H9 (cell line): ENCODE data around the gene HCN4. TPM values are rescaled to one million over a fixed set of nuclear protein-coding genes. Genes with fewer than 3 reads are reported as not detected.

Experiments used
- DNase-seq: peaks from one replicate; pipeline ENCODE4 v3.0.0-alpha.2; 2017
- H2AFZ ChIP-seq: one replicate; pipeline ENCODE4 v1.6.1; 2013; ENCODE audit warnings: mild to moderate bottlenecking, low read length, control low read depth, moderate library complexity
- H2AK5ac ChIP-seq: 2 replicates; pipeline ENCODE4 v1.6.1; 2013; ENCODE audit warnings: low read length, control low read depth, mixed read lengths; ENCODE audit not compliant: insufficient read length
- H2BK120ac ChIP-seq: one replicate; pipeline ENCODE4 v1.6.1; 2013; ENCODE audit warnings: low read depth, mild to moderate bottlenecking, low read length, control low read depth, inconsistent platforms; ENCODE audit not compliant: poor library complexity, severe bottlenecking
- H2BK12ac ChIP-seq: 2 replicates; pipeline ENCODE4 v1.6.1; 2013; ENCODE audit warnings: low read length, control low read depth, mixed read lengths, low read depth; ENCODE audit not compliant: insufficient read length
- H2BK15ac ChIP-seq: 2 replicates; pipeline ENCODE4 v1.6.1; 2013; ENCODE audit warnings: low read depth, low read length, control low read depth
- H2BK20ac ChIP-seq: one replicate; pipeline ENCODE4 v1.6.1; 2013; ENCODE audit warnings: low read depth, mild to moderate bottlenecking, low read length, control low read depth, inconsistent platforms; ENCODE audit not compliant: poor library complexity, severe bottlenecking
- H2BK5ac ChIP-seq: 2 replicates; pipeline ENCODE4 v1.6.1; 2013; ENCODE audit warnings: low read length, control low read depth, mixed read lengths; ENCODE audit not compliant: insufficient read length
- H3K14ac ChIP-seq: 2 replicates; pipeline ENCODE4 v1.6.1; 2013; ENCODE audit warnings: low read length, control low read depth; ENCODE audit not compliant: insufficient read depth
- H3K18ac ChIP-seq: 2 replicates; pipeline ENCODE4 v1.6.1; 2013; ENCODE audit warnings: low read depth, mild to moderate bottlenecking, mixed read lengths, low read length, control low read depth; ENCODE audit not compliant: insufficient read length
- H3K23ac ChIP-seq: 2 replicates; pipeline ENCODE4 v1.6.1; 2013; ENCODE audit warnings: low read length, control low read depth, mixed read lengths, low read depth; ENCODE audit not compliant: insufficient read length
- H3K23me2 ChIP-seq: 2 replicates; pipeline ENCODE4 v1.6.1; 2013; ENCODE audit warnings: low read depth, mild to moderate bottlenecking, mixed read lengths, low read length, control low read depth; ENCODE audit not compliant: insufficient read length, poor library complexity, severe bottlenecking
- H3K27ac ChIP-seq: 2 replicates; pipeline ENCODE4 v1.5.1; 2013; ENCODE audit warnings: low read length, control low read depth, mixed read lengths, low read depth; ENCODE audit not compliant: insufficient read length
- H3K27me3 ChIP-seq: 2 replicates; pipeline ENCODE4 v1.6.1; 2013; ENCODE audit warnings: low read length, control low read depth, inconsistent platforms; ENCODE audit not compliant: insufficient read depth
- H3K4ac ChIP-seq: 2 replicates; pipeline ENCODE4 v1.6.1; 2013; ENCODE audit warnings: low read depth, mild to moderate bottlenecking, control low read depth, inconsistent platforms, low read length, moderate library complexity
- H3K4me1 ChIP-seq: 2 replicates; pipeline ENCODE4 v1.6.1; 2013; ENCODE audit warnings: low read length, control low read depth, inconsistent platforms; ENCODE audit not compliant: insufficient read depth
- H3K4me2 ChIP-seq: 2 replicates; pipeline ENCODE4 v1.6.1; 2013; ENCODE audit warnings: low read length, control low read depth, mixed read lengths; ENCODE audit not compliant: insufficient read length, insufficient read depth
- H3K56ac ChIP-seq: 2 replicates; pipeline ENCODE4 v1.6.1; 2013; ENCODE audit warnings: low read depth, mild to moderate bottlenecking, mixed read lengths, low read length, control low read depth; ENCODE audit not compliant: insufficient read length
- H3K79me1 ChIP-seq: 2 replicates; pipeline ENCODE4 v1.6.1; 2013; ENCODE audit warnings: low read depth, mild to moderate bottlenecking, moderate library complexity, low read length, control low read depth, inconsistent platforms; ENCODE audit not compliant: insufficient read depth, poor library complexity, severe bottlenecking
- H3K79me2 ChIP-seq: 2 replicates; pipeline ENCODE4 v1.6.1; 2013; ENCODE audit warnings: low read length, control low read depth, inconsistent platforms; ENCODE audit not compliant: insufficient read depth
- H3K9ac ChIP-seq: 2 replicates; pipeline ENCODE4 v1.6.1; 2013; ENCODE audit warnings: low read length, control low read depth, mixed read lengths; ENCODE audit not compliant: insufficient read length; ENCODE audit errors: extremely low read depth
- H3K9me3 ChIP-seq: one replicate; pipeline ENCODE4 v1.6.1; 2013; ENCODE audit warnings: low read depth, low read length, inconsistent platforms; ENCODE audit not compliant: control insufficient read depth
- H3T11ph ChIP-seq: one replicate; pipeline ENCODE4 v1.6.1; 2013; ENCODE audit warnings: mild to moderate bottlenecking, low read length, control low read depth, inconsistent platforms
- H4K20me1 ChIP-seq: one replicate; pipeline ENCODE4 v1.6.1; 2013; ENCODE audit not compliant: control insufficient read depth, insufficient read length, insufficient read depth
- H4K5ac ChIP-seq: 2 replicates; pipeline ENCODE4 v1.6.1; 2013; ENCODE audit warnings: low read depth, mild to moderate bottlenecking, mixed read lengths, low read length, control low read depth; ENCODE audit not compliant: insufficient read length
- H4K8ac ChIP-seq: replicated peaks from 2 replicates; pipeline ENCODE4 v1.6.1; 2013; ENCODE audit warnings: low read length, control low read depth, mixed read lengths, low read depth; ENCODE audit not compliant: insufficient read length
- H4K91ac ChIP-seq: 2 replicates; pipeline ENCODE4 v1.6.1; 2013; ENCODE audit warnings: low read depth, mild to moderate bottlenecking, moderate library complexity, mixed read lengths, low read length, control low read depth; ENCODE audit not compliant: insufficient read length
- H3K27ac Mint-ChIP-seq, 3 experiments: 2 replicates in 2 of 3; 3 replicates in 1 of 3; pipeline ENCODE4 v1.8.0; 2020 to 2021; ENCODE audit warnings: mixed read lengths in 3 of 3, mild to moderate bottlenecking in 1 of 3, moderate library complexity in 1 of 3
- H3K27me3 Mint-ChIP-seq: 2 replicates; pipeline ENCODE4 v1.8.0; 2021; ENCODE audit warnings: low read depth, mild to moderate bottlenecking, moderate library complexity, mixed read lengths
- H3K36me3 Mint-ChIP-seq, 3 experiments: 2 replicates in 2 of 3; 3 replicates in 1 of 3; pipeline ENCODE4 v1.8.0; 2020 to 2021; ENCODE audit warnings: low read depth in 3 of 3, mixed read lengths in 3 of 3; ENCODE audit not compliant: insufficient read depth in 1 of 3
- H3K4me1 Mint-ChIP-seq, 2 experiments: 2 replicates each; pipeline ENCODE4 v1.8.0; 2020; ENCODE audit warnings: mixed read lengths in 2 of 2
- H3K4me3 Mint-ChIP-seq, 2 experiments: 2 replicates in 1 of 2; 3 replicates in 1 of 2; pipeline ENCODE4 v1.8.0; 2020 to 2021; ENCODE audit warnings: mild to moderate bottlenecking in 2 of 2, mixed read lengths in 2 of 2, moderate library complexity in 1 of 2
- H3K9me3 Mint-ChIP-seq, 2 experiments: 2 replicates in 1 of 2; 3 replicates in 1 of 2; pipeline ENCODE4 v1.8.0; 2020; ENCODE audit warnings: mild to moderate bottlenecking in 2 of 2, mixed read lengths in 2 of 2, moderate library complexity in 1 of 2
- CTCF ChIP-seq: fragments of 200-600 bp; sonication (generic); conservative IDR thresholded peaks from 3 replicates; pipeline ENCODE4 v1.8.0; 2021; ENCODE audit warnings: antibody characterized with exemption, mild to moderate bottlenecking
- WGBS: extraction: QIAGEN DNeasy Blood & Tissue Kit; methylation state at CpG from one replicate; pipeline ENCODE4 v1.1.7; 2013; ENCODE audit warnings: missing lambda C conversion rate, low lambda C conversion rate, mixed read lengths; ENCODE audit not compliant: insufficient read length; ENCODE audit errors: extremely low coverage; 5-methylcytosine and 5-hydroxymethylcytosine counted together
- total RNA-seq: library from RNA; stranded (reverse); gene quantifications from 2 replicates; pipeline ENCODE4 v1.2.1, GENCODE V29; 2021

The HCN4 gene
- total RNA-seq, 1 experiment from 2014 or later = 10.5 TPM

- H3K18ac ChIP-seq = no peak overlapping the region
- H2AK5ac ChIP-seq = no peak overlapping the region
- H2BK120ac ChIP-seq = no peak overlapping the region
- H3K4me2 ChIP-seq = no peak overlapping the region
- no peaks in the 10 kb centered on the region for H4K20me1 ChIP-seq
- H2AFZ ChIP-seq = no peak overlapping the region
- no peak overlapping the region for H3T11ph ChIP-seq
- H4K5ac ChIP-seq = no peak overlapping the region
- H3K56ac ChIP-seq = no peak overlapping the region
- Mint-ChIP-seq H3K9me3 (peaks cover 15 to 24% of the 10 kb centered on the region in 2 experiments), H3K4me3 (no peak overlapping the region), H3K27ac (no peak overlapping the region), H3K4me1 (peaks cover 22 to 25% of the 10 kb centered on the region in 2 experiments), H3K27me3 (peaks cover 52% of the 10 kb centered on the region), H3K36me3 (peaks cover 4 to 23% (median 9%) of the 10 kb centered on the region in 3 experiments; a peak in 6 of 7 replicates)
- H3K9me3 ChIP-seq = no peaks in the 10 kb centered on the region
- H3K4me1 ChIP-seq = no peaks in the 10 kb centered on the region; the same call in 1 of the 2 replicates
- no peak for TF ChIP-seq CTCF
- H2BK20ac ChIP-seq = no peak overlapping the region
- H3K23me2 ChIP-seq = no peaks in the 10 kb centered on the region
- H2BK5ac ChIP-seq = no peak overlapping the region
- no peaks in the 10 kb centered on the region for H3K79me2 ChIP-seq
- no peak overlapping the region for H3K23ac ChIP-seq
- no peak overlapping the region for H2BK12ac ChIP-seq
- WGBS = no CpG with 5 or more reads among the region's 12 CpGs
- H3K14ac ChIP-seq = no peak overlapping the region
- H3K4ac ChIP-seq = no peak overlapping the region
- H3K27ac ChIP-seq = no peak overlapping the region
- no peak overlapping the region for H4K91ac ChIP-seq
- no peaks in the 10 kb centered on the region for H3K27me3 ChIP-seq
- H3K9ac ChIP-seq = no peak overlapping the region
- H4K8ac ChIP-seq = no peak overlapping the region
- H2BK15ac ChIP-seq = no peak overlapping the region
- H3K79me1 ChIP-seq = no peaks in the 10 kb centered on the region
- DNase-seq = no peak
Measured at GRCh38 chr15:73378089-73378488, 9.3 kb upstream of the HCN4 start.
